GM06990 (cell line): Measurements from ENCODE around the gene FAM131B.
A peak's percentile ranks its signal among the peaks of the same experiment; 100 is the strongest.

Source experiments
- DNase-seq: peaks from one replicate; pipeline ENCODE4 v3.0.0-alpha.2; 2011; ENCODE audit not compliant: insufficient read length; ENCODE audit errors: extremely low read depth
- H3K27me3 ChIP-seq: replicated peaks from 2 replicates; pipeline ENCODE4 v1.6.0; 2011; ENCODE audit warnings: low read length; ENCODE audit not compliant: control insufficient read depth, insufficient read depth
- H3K36me3 ChIP-seq: 2 replicates; pipeline ENCODE4 v1.5.1; 2011; ENCODE audit warnings: low read length; ENCODE audit not compliant: control insufficient read depth, insufficient read depth
- H3K4me3 ChIP-seq: replicated peaks from 2 replicates; pipeline ENCODE4 v1.5.1; 2011; ENCODE audit warnings: low read depth, mild to moderate bottlenecking, control low read depth, low read length
- TF ChIP-seq, protein P1 (sequence below): IDR thresholded peaks from 2 replicates; pipeline ENCODE4 v1.5.1; 2011; ENCODE audit warnings: low read length, control low read depth, mild to moderate bottlenecking, inconsistent platforms; ENCODE audit not compliant: insufficient read depth, poor library complexity, severe bottlenecking

Gene FAM131B

DNA sequence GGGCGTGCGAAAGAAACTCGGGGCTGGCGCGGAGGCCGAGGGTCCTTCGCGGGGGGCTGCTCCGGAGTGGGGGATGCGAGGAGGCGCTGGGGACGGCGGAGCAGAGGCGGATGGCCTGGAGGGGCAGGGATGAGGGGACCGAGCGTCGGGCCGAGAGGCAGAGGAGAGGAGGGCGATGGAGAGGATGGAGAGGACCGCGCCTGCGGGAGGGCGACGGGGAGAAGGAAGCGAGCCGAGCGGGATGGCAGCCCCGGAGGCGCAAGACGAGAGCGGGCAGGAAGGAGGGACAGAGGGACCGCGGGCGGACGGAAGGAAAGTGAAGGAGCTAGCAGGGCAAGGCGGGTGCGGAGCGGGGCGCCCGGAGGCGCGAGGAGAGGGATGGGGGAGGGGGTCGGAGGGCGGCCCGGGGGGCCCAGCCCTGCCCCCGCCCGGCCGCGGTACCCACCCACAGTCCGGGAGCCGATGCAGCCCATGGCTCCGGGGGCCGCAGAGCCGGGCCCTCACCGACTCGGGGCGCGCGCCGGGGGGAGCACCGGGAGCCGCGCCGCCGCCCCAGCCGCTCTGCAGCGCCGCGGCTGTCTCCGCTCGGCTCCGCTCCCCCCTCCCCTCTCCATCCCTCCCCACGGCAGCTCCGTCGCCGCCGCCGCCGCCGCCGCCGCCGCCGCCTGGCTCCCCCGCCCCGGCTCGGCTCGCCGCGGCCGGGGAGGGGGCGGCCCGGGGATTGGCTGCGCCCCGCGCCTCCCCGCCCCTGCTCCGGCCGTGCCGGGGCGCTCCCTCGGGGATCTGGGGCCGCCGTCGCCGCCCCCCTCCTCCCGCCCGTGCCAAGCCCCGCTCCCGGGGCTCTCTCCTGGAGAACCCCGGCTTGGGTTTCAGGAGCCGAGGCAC, at the start of gene FAM131B:
Gene FAM131B, minus strand, starts transcription at position 583 of the 885 bp plus-strand sequence. Its CDS starts 110 bp downstream, at position 473.
- Histone ChIP-seq H3K4me3 (peak within 1 kb of the TSS; percentile 46), H3K36me3 (no peaks in the 10 kb centered on the region), H3K27me3 (peaks cover 3% of the 10 kb centered on the region)
- TF ChIP-seq, protein P1, sequence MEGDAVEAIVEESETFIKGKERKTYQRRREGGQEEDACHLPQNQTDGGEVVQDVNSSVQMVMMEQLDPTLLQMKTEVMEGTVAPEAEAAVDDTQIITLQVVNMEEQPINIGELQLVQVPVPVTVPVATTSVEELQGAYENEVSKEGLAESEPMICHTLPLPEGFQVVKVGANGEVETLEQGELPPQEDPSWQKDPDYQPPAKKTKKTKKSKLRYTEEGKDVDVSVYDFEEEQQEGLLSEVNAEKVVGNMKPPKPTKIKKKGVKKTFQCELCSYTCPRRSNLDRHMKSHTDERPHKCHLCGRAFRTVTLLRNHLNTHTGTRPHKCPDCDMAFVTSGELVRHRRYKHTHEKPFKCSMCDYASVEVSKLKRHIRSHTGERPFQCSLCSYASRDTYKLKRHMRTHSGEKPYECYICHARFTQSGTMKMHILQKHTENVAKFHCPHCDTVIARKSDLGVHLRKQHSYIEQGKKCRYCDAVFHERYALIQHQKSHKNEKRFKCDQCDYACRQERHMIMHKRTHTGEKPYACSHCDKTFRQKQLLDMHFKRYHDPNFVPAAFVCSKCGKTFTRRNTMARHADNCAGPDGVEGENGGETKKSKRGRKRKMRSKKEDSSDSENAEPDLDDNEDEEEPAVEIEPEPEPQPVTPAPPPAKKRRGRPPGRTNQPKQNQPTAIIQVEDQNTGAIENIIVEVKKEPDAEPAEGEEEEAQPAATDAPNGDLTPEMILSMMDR: no peak
- no peak for DNase-seq

DNA sequence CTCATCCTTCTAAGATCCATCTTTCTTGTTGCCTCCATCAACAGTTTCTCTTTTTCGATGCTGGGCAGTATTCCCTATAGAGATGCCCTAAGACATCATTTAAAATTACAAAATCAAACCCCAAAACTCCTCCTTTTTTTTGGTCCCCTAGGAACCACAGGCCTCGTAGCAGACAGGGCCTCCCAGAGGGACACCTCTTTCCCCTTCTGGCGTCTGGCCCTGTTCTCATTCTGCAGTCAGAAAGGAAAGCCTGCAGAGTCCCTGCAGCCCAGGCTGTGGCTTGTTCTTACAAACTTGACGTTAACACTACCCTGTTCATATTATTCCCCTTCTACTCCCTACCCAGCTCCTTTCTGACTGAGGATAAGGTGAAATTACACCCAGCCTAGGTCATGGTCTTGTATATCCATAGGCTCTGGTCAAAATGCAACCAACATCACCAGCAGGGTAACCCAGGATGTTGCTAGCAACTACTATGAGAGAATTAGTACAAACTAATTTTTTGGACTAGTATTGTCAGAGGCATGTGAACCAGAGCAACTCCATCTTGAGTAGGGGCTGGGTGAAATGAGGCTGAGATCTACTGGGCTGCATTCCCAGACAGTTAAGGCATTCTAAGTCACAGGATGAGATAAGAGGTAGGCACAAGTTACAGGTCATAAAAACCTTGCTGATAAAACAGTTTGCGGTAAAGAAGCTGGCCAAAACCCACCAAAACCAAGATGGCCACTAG, 49.6 kb upstream of the FAM131B start:
- Histone ChIP-seq H3K36me3 (no peaks in the 10 kb centered on the region), H3K4me3 (no peak overlapping the region), H3K27me3 (no peaks in the 10 kb centered on the region)
- TF ChIP-seq, protein P1: no peak
- no peak for DNase-seq

DNA sequence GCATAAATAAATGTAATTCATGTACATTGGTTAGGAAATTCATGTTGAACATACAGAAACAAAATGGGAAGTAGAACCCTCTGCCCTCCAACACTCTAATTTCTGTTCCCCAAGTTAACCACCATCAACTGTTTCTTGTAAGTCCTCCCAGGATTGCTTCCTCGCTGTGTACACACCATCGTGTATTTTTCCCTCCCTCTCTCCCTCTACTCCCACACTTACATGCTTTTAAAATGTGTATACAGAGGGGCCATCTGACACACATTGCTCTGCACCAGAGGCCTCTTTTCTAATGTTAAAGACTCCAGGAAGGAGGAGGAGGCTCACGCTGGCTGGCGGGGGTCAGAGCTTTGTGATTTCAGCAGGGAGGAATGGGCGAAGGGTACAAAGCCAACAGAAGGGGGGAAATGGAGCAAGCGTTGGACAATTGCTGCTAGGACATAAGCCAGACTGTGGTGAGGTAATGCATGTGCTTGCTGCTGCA, 48.0 kb upstream of the FAM131B start:
- DNase-seq: no peak
- TF ChIP-seq, protein P1: no peak
- Histone ChIP-seq H3K4me3 (no peak overlapping the region), H3K36me3 (no peaks in the 10 kb centered on the region), H3K27me3 (no peaks in the 10 kb centered on the region; the same call in 1 of the 2 replicates)

DNA sequence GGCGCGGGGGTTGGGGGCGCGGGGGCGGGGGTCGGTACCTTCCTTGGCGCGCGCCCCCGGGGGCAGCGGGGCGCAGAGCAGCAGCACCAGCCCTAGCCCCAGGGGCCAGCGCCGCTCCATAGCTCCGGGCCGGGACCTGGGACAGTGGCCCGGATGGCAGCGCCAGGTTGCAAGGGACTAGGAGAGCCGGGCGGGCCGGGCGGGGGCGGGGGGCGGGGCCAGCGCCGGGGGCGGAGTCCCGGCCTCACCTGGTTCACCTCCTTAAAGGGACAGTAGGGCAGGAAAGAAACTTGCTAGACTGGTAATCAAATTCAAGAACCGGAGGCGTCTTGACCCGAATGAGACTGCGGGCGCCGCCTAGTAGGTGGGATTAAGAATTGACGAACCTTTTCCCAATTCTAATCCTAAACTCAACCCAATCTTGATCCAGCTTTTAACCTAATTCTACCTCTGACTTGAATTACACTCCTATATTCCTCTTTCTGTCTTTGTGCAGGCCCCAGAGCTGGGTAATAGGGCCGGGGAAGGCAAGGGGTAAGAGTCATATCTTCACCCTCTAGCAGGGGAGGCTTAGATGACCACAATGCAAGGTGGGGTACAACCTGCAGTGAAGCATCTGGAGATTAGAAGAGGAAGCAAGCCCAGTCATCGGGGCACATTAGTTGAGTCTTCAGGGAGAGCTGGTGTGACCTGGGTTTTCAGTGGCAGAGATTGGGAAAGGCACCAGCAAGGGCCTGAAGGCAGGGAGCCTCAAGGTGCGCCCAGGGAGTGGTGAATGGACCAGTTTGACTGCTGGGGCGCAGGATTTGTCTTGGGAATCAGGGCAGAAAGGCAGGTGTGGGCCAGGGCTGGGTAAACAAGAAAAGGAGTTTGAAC, 46.4 kb upstream of the FAM131B start, which contains the start of gene EPHA1:
Gene EPHA1, minus strand, starts transcription at position 171 of the 876 bp plus-strand sequence. Its CDS starts 51 bp downstream, at position 120.
- no peak for DNase-seq
- TF ChIP-seq, protein P1: peak; percentile 22
- no peaks in the 10 kb centered on the region for H3K36me3 ChIP-seq
- H3K27me3 ChIP-seq: no peaks in the 10 kb centered on the region; the same call in 1 of the 2 replicates
- H3K4me3 ChIP-seq: no peak within 1 kb of the TSS

DNA sequence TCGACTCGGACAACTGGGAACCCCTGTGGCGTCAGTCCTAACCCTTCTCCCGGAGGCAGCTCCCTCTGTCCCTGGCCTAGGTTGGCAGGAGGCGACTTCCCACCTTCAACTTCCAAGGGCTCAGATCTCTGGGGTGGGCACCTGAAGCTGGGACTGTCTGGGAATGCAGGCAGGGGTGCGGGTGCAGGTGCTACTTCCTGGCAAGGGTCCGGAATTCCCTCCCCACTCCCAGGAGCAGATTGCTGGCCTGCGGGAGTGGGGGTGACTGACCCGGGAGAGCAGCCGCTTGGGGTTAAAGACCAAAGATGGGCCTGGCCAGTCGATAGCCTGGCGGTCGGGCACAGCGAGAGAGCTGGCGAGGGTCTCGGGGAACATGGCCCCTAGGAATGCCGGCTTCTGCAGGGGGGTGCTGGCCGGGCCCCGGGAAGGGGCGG, 45.8 kb upstream of the FAM131B start:
- H3K27me3 ChIP-seq: no peaks in the 10 kb centered on the region; the same call in 1 of the 2 replicates
- TF ChIP-seq, protein P1: no peak
- no peak for DNase-seq
- H3K4me3 ChIP-seq: no peak overlapping the region
- no peaks in the 10 kb centered on the region for H3K36me3 ChIP-seq
